Activated naive CD4-positive, alpha-beta T cell treated with Interleukin-2 at 50 U/mL for 16 hours (primary cell): ENCODE results near the gene VPS26B.
A peak's percentile ranks its signal among the peaks of the same experiment; 100 is the strongest.
"Not testable (repeated sequence)": the region's sequence is repeated elsewhere in the genome, so short reads cannot be mapped to it uniquely, and the experiment has no call there.

Experiments used
- DNase-seq: peaks from one replicate; pipeline ENCODE4 v3.0.0-alpha.2; 2020

The VPS26B gene

GRCh38 chr11:134260983-134261382 is 36.5 kb downstream of the VPS26B start:
- no peak for DNase-seq

GRCh38 chr11:134261626-134262488 is 37.4 kb downstream of the VPS26B start:
- DNase-seq, result peak; percentile 29

- no peak for DNase-seq
Measured at GRCh38 chr11:134264966-134265764, 40.7 kb downstream of the VPS26B start.

- DNase-seq, result no peak
Measured at GRCh38 chr11:134266440-134266839, 42.0 kb downstream of the VPS26B start.

GRCh38 chr11:134266841-134267251 is 42.4 kb downstream of the VPS26B start:
- DNase-seq, result no peak

- no peak for DNase-seq
Measured at GRCh38 chr11:134267461-134267860, 43.0 kb downstream of the VPS26B start.

- no peak for DNase-seq
Measured at GRCh38 chr11:134267966-134268365, 43.5 kb downstream of the VPS26B start.

GRCh38 chr11:134270250-134270714 is 45.8 kb downstream of the VPS26B start:
- DNase-seq, result peak; percentile 15

- no peak for DNase-seq
Measured at GRCh38 chr11:134271978-134272377, 47.5 kb downstream of the VPS26B start.

- DNase-seq, result no peak
Measured at GRCh38 chr11:134272381-134273316, 48.2 kb downstream of the VPS26B start.

GRCh38 chr11:134273317-134273712 is 48.8 kb downstream of the VPS26B start:
- no peak for DNase-seq

- no peak for DNase-seq
Measured at GRCh38 chr11:134275188-134275533, 50.7 kb downstream of the VPS26B start.

- peak; percentile 82 for DNase-seq
Measured at GRCh38 chr11:134275534-134276395, 51.3 kb downstream of the VPS26B start, which contains the start of gene GLB1L3. Gene GLB1L3, plus strand, starts transcription at chr11:134276379. Its CDS starts 362 bp downstream, at chr11:134276741.

GRCh38 chr11:134276396-134277182 is 52.1 kb downstream of the VPS26B start:
- peak; percentile 15 for DNase-seq

- no peak for DNase-seq
Measured at GRCh38 chr11:134277183-134278001, 52.9 kb downstream of the VPS26B start.

- DNase-seq, result no peak
Measured at GRCh38 chr11:134278356-134278755, 53.9 kb downstream of the VPS26B start.

GRCh38 chr11:134281635-134282034 is 57.2 kb downstream of the VPS26B start:
- DNase-seq, result not testable (repeated sequence)

- no peak for DNase-seq
Measured at GRCh38 chr11:134282121-134283045, 57.9 kb downstream of the VPS26B start.
